OCI-M2 (cell line): ENCODE data around the gene EDIL3.

Experiments
- DNase-seq: peaks from one replicate; lab custom pipeline; 2025; ENCODE audit not compliant: unreplicated experiment; lab: John Stamatoyannopoulos, UW

Gene EDIL3

DNA sequence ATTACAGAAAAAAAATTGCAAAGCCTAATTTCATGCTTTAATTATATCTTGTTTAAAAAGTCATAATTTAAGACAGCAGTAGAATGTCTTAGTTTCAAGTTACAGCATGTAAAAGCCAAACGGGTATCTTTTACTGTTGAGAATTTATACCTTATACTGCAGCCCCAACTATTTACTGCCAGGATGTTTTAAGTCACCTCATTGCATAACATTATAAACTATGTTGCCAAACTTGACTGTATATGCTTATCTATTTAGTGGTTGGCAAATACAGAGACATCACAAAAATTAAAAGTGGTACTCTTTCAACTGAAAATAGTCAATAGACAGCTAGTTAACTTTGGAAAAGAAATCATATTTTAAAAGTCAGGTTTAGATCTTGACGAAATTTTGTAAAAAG lies 119.5 kb downstream of the EDIL3 start:
- DNase-seq, result no peak

DNA sequence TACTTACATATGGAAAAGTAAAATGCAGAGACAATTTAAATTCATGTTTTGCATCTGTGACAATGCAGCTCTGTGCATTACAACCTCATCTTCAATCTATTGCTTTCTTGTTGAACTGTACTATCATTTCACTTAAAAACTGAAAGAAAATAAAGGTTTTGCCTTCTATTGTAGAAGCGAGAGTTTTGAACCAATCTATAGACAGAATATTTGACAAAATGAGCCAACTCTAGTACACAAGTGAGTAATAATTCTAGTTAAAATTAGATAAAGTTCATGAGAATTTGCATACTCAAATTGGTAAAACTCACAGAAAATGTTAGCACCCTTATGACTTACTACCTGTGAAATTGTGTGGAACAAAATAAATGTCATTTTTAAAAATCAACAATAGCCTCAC lies 123.7 kb downstream of the EDIL3 start:
- no peak for DNase-seq

DNA sequence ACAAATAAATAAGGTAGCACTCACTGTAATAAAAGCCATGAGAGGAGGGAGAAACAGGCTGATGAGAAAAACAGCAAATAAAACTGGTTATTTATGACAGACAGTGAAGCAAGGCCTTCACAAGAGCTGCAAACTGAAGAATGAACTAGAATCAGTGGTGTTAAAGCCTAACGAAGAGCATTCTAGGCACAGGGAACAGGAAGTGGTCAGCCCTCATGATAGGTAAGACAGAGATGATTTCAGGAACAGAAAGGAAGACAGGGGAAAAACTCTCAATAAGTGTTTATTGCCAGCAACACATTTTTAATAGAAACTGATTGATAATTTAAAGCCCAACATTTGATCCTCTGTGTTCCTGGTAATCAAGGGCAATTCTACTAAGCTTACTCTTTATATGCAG lies 124.5 kb downstream of the EDIL3 start:
- DNase-seq, result no peak

DNA sequence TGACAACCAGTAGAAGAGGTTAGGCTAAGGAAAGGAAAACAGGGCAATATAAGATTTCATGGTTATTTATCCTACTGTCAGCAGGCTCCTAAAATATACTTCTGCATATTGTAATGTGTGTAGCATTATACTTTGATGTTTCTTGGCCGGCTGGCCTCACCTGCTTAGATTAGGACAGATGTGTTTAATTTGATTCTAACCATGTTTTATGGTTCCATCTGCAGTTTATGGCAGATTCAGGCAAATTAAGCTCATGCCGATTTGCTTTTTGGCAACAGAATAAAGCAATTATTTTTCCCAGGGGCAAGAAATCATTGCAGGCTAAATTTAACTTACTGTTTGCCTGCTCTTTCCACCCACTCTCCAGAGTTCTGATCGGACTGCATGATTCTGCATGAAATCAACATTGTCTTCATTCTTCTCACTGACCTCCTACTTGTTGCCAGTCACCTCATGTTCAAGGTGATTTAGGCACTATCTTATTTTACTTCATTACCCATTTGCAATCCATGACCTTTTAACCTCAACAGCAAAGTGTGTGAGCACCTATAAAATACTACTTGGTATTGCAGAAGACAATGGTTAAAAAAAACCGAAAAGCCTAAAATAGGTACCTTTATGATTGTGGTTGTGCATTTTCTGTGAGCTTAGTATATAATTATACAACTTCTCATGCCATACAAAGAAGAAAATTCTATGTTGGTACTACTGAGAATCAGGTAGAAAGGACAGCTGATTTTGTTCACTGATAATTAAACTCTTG lies 125.2 kb downstream of the EDIL3 start:
- no peak for DNase-seq

DNA sequence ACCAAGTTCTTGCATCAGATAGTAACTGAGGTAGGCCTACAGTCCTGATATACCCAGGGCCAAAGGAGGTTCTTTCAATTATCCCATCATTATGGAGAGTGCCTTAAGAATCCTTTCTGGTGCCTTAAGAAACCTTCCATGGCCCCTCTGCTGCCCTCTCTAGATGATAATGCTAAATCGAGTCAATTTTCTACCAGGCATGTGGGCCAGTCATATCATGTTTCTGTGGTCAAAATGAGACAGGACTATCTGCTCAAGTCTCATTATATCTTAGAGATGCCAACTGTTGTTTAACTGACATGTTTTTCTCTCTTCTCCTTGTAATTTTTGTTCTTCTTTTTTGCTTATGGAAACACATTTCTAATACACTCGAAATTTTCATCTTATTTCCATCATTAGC lies 127.6 kb downstream of the EDIL3 start:
- DNase-seq, result no peak

DNA sequence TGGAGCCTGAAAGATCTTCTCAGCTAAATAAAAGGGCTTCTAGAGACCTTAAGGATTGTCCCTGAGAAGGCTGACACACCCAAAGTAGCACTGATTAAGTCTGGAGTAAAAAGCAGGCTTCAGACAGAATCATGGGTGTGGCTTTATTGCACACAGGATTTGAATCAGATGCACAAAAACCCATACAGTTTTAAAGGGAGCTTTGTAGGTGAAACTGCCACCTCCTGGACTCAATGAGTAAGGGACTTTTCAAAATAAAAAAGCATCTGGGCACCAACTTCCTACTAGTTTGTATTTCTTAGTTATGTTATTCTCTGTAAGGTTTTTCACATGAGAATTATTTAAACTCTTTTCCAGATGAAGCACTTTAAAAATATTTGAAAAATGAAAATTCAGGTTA lies 129.4 kb downstream of the EDIL3 start:
- no peak for DNase-seq

DNA sequence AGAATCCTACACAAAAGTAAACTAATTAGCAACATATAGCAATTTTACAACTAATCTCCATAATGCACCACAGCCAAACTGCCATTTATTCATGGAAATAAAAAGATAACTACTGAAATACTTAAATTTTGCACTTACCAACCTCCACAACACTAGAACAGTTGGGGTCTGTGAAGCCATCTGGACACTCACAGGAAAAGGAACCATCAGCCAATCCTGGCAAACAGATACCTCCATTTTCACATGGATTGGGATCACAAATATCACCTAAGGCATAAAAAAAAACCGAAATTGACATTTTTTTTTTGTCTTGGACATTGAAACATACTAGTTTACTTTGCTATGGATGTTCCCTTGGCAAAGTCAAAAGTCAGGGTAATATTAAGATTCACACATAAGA lies 130.7 kb downstream of the EDIL3 start:
- DNase-seq, result no peak

DNA sequence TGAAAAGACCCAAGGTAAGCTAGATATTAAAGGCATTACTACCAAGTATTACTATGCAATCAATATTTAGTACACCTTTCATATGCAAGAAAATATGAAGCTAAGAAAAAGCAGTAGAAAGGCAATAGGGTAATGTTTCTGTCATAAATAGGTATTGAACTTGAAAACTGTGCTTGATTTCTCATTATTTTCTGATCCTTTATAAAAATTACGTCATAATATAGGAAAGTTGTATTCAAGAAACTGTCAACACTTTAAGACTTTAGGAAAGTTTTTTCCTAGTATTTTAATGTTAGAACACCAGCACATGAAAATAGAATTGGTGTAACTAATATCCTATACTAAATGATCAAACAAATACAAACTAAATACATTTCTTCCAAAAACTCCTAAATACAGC lies 133.2 kb downstream of the EDIL3 start:
- DNase-seq, result no peak

DNA sequence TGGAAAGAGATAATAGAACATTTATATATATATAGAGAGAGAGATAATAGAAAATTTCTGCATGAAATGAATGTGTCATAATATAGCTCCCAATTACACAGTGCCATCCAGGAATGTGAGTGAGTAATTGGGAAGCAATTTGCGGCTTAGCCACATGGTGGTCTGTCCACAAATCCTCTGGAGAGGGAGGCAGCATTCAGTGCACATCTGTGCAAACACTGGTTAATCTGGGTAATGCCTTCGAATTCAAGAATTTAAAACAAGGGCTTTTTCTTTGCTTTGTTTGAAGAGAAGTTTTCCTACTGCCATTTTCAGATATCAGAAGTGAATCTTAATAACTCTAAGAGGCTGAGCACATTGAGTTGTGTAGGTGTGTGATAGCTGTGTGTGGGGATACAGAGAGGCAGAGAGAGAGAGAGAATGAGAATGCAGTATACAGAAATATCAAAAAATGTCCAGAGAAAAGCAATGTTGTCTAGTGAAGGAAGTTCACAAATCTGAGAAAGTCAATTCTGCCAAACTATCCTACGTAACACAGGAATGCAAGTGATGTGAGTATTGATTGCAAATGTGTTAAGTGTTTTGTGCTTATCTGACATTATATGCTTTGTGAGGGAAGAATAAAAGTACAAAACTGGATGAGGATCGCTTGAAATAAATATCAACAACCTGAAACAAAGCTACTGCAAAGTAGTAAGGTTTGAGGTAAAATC lies 134.6 kb downstream of the EDIL3 start:
- no peak for DNase-seq

DNA sequence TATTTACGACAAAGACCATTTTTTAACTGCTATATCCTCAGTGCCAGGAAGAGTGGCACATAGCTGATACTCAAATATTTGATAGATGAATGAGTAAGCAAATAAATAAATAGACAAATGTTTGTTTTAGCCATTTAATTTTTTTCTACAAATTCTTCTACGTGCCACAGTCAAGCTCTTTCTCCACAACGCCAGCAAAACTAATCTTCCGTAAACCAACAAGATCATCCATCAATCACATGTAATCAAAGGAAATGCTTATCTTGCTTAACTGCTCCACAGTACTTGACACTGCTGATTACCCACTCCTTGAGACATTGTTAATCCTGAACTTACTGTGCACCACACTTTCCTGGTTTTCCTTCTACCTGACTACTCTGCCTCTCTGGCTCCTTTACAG lies 136.7 kb downstream of the EDIL3 start:
- no peak for DNase-seq

DNA sequence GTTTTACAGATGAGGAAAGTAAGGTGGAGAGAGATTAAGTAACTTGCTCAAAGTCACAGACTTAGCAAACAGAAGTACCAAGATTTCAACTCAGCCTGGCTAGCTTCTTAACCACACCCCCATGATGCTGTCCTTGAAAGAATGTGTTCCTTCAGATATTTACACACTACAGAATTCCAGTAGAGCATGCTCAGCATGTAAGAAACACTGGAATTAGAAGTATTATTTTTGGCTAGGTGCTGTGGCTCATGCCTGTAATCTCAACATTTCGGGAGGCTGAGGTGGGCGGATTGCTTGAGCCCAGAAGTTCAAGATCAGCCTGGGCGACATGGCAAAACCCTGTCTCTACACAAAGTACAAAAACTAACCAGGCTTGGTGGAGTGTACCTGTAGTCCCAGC lies 142.4 kb downstream of the EDIL3 start:
- no peak for DNase-seq

DNA sequence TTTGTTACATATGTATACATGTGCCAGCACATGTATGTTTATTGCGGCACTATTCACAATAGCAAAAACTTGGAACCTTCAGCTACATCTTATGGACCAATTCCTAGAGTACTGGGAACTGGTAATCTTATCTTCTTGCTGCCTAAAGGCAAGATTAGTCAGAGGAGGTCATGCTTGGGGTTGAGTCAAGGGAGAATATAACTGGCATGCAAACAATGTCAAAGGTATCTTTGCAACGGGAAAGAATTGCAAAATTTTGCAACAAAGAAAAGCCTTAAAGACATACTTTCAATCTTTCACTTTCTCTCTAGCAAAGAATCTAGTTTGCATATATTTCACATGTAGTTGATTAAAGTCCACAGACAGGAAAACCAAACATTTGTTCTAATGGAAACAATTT lies 145.2 kb downstream of the EDIL3 start:
- DNase-seq, result no peak

DNA sequence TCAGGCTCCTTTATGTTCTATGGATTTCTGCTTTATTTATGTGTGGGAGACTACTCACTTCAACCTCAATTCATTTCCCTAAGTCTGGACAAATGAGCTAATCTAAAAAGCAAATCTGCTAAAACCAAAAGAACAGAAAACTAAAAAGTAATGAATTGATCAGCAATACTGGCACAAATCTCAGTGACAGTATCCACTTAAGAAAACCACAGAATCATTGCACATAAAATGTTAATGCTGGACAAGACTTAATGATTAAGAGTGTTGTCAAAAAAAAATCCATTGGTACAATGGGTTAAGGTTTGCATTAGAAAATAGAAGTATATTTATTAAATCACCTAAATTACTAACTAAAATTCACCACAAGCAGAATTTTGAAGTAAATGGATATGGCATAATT lies 147.6 kb downstream of the EDIL3 start:
- DNase-seq, result no peak

DNA sequence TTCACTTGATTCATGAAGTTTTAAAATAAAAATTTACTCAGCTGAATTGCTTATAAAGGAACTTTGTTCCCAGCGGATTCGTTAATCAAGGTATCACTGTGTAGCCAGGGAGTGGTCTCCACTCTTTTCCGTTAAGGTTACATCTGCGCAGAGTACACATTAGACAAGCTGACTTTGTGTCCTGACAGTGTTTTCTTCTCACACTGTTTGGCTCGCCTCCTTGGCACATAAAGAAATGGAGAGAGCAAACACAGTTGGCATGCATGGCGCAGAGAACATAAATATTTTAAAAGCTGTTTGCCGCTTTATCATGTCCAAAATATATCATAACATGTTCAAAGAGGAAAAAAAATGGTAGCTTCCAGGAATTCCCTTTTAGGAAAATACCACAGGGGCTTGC lies 153.2 kb downstream of the EDIL3 start:
- no peak for DNase-seq

DNA sequence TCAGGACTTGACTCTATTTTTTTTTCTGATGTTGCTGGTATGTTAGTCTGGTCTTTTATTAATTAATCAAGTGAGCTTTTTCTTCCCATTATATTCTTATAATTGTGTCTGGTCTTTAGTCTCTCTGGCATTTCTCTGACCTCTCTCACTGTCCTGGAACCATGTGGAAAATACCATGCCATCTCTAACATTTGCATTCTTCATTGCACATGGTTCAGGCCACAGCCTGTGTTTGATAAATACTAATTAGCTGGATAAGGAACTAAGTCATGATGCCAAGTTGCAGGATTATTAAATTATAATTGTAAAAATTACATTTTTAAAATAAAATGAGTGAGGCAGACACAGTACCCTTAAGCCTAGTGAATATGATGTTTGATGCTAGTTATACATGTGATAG lies 155.6 kb downstream of the EDIL3 start:
- DNase-seq, result no peak

DNA sequence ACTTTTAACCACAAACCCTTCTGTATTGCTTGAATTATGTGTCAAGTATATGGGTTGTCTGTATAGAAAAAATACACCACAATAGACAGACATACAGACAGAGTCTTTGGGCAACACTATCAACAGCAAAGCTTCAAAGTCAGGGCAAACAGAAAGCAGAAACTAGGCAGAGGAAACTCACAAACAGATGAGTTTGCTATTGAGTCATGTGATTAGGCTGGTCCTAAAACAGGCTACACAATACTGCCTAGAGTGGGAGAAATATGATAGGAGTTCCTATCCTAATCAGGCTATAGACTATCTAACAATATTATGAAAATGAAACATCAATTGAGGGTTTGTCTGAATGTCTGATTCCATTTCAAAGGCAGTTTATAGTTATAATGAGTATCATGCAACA lies 156.4 kb downstream of the EDIL3 start:
- DNase-seq, result no peak

DNA sequence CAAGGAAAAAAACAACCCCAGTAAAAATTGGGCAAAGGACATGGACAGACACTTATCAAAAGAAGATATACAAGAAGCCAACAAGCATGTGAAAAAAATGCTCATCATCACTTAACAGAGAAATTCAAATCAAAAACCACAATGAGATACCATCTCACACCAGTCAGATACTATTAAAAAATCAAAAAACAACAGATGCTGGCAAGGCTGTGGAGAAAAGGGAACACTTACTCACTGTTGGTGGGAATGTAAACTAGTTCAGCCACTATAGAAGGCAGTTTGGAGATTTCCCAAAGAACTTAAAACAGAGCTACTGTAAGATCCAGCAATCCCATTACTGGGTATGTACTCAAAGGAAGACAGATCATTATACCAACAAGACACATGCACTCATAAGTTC lies 157.4 kb downstream of the EDIL3 start:
- no peak for DNase-seq

DNA sequence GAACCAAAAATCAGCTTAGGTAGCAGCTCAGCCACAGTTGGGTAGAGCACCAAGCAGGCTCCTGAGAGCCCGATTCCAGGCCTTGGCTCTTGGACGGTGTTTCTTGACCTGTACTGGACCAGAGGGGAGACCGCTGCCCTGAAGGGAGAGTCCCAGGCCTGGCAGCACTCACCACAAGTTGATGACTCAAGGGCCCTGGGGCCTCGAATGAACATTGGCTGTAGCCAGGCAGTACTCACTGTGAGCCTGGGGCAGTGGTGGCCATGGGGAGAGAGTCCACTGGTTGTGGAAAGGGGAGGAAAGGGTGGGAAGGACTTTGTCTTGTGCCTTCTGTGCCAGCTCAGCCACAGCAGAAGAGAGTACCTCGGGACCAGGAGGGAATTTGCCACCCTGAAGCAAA lies 166.1 kb downstream of the EDIL3 start:
- no peak for DNase-seq

DNA sequence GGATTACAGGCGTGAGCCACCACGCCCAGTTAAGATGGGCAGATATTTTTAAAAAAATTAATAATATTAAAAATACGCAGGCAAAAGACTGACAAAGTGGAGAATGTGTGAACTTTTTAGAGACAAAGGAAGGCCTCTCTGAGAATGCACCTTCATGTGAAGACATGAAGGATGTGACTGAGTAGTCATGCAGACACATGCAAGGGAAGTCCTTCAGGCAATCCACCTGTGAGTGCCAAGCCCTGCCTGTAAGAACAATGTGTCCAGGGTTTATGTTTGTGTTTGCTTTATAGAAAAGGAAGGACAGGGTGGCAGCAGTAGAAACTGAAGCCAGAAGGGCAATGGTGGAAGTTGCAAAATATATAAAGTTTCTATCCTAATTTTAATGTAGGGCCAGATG lies 169.2 kb downstream of the EDIL3 start:
- DNase-seq, result no peak

DNA sequence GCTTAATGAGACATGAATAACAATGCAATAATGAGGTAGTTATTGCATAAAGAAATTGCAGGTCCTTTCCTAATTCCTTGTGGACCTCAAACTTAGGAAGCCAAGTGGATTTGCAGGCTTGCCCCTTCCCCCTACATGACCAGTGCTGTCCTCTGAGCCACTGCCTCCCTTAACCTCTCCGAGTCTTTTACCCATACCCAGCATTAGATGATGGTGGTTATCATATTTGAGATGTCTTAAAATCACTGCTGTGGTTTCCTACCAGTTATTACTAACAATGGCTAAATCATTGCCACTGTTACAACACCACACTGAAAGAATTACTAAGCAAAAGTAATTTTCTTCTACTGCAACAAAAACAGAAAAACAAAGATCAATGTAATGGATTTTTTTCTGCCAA lies 170.8 kb downstream of the EDIL3 start:
- no peak for DNase-seq

DNA sequence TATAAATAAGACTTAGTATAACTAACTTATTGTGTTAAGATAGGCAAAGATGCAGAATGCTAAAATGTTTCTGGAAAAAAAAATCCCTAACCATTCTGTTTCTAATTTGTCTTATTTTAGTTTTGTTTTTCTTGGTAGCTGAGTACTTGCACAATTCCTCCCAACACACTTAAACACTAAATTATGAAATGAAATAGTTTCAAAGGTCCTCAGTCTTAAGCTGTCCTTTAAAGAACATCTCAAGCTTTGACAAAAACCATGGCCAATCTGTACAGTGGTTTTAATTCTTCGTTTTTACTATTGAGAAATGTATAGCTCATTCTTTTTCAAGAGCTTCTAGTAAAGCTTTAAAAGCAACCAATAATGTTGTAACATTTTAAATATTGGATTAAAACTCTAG lies 171.5 kb downstream of the EDIL3 start:
- no peak for DNase-seq

DNA sequence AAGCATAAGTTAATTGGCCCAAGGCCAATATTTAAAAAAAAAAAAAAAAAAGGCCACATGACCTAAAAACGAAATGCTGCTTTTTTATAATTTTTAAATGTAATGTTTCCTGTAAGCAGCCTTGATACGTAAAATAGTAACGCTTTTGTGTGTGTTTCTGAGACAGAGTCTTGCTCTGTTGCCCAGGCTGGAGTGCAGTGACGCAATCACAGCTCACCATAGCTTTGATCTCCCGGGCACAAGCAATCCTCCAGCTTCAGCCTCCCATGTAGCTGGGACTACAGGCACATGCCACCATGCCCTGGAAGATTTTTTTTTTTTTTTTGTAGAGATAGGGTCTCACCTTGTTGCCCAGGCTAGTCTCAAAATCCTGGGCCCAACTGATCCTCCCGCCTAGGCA lies 179.9 kb downstream of the EDIL3 start:
- DNase-seq, result no peak

DNA sequence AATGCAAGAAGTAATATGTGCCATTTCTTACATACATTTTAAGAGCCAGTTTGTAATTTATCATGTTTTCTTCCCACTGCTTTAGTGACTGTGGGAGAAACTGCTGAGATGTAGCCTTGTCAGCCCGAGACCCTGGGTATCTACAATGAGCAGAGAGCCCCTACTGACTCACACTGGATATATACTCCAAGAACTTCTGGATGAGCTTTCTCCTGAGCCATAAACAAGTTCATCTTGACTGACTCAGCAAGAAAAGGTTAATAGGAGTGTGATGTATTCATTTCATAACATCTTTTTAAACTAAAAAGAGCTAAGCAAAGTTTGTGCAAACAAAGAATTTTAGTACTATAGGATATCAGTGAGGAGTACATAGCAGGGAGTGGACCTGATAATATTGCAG lies 182.5 kb downstream of the EDIL3 start:
- DNase-seq, result no peak
